Spinal cord (tissue), 10 donors: Measurements from ENCODE around the gene ST3GAL3. TPM values are rescaled to one million over a fixed set of nuclear protein-coding genes. Genes with fewer than 3 reads are reported as not detected.

Source experiments
- DNase-seq, 6 donors: peaks; one replicate each; pipeline versions ENCODE4 v3.0.0 to v3.0.0-alpha.2; 2013 to 2015; ENCODE audit warnings: low spot score in 6 of 6, low read depth in 4 of 6
- H3K27ac ChIP-seq: one replicate; pipeline ENCODE4 v1.5.1; 2013; ENCODE audit warnings: low read depth, low read length, control low read depth
- H3K27me3 ChIP-seq: one replicate; pipeline ENCODE4 v1.6.1; 2013; ENCODE audit warnings: low read length; ENCODE audit not compliant: control insufficient read depth, insufficient read depth
- H3K36me3 ChIP-seq: one replicate; pipeline ENCODE4 v1.6.1; 2013; ENCODE audit warnings: low read length; ENCODE audit not compliant: control insufficient read depth, insufficient read depth
- H3K4me1 ChIP-seq: one replicate; pipeline ENCODE4 v1.6.1; 2013; ENCODE audit warnings: low read length; ENCODE audit not compliant: control insufficient read depth, insufficient read depth
- H3K4me3 ChIP-seq: one replicate; pipeline ENCODE4 v1.5.1; 2013; ENCODE audit warnings: low read depth, low read length, control low read depth
- H3K9me3 ChIP-seq: one replicate; pipeline ENCODE4 v1.6.1; 2013; ENCODE audit warnings: low read length; ENCODE audit not compliant: control insufficient read depth, insufficient read depth
- WGBS: methylation state at CpG from one replicate; pipeline ENCODE4 v1.1.5; 2013; ENCODE audit warnings: missing lambda C conversion rate; ENCODE audit not compliant: insufficient coverage; 5-methylcytosine and 5-hydroxymethylcytosine counted together
- polyA plus RNA-seq, 2 donors: library from polyadenylated mRNA; unstranded; fragments of 120-200 nt; gene quantifications; one replicate each; pipeline ENCODE4 v1.2.1, GENCODE V29; 2013; ENCODE audit not compliant: insufficient read length in 2 of 2
- total RNA-seq, 2 donors: library from RNA; depleted of rRNA in 1 of 2; stranded (reverse); fragments of 120-200 nt in 1 of 2; fragments of >200 nt in 1 of 2; gene quantifications; one replicate each; pipeline versions ENCODE4 v1.2.3 to v1.2.4, GENCODE V29; 2013 to 2014
- donor health status: healthy.

Gene ST3GAL3
- total and polyA plus RNA-seq, 4 donors: 29.6 to 71.0 (median 52.9) TPM

- Histone ChIP-seq H3K27me3 (no peaks in the 10 kb centered on the region), H3K36me3 (no peaks in the 10 kb centered on the region), H3K4me1 (no peaks in the 10 kb centered on the region), H3K27ac (no peak overlapping the region), H3K4me3 (no peak overlapping the region), H3K9me3 (no peaks in the 10 kb centered on the region)
- 90% methylated on average over 3 of the region's 3 CpGs for WGBS
- no peak for DNase-seq
Measured at GRCh38 chr1:43874716-43875115, 167.4 kb downstream of the ST3GAL3 start.

DNA sequence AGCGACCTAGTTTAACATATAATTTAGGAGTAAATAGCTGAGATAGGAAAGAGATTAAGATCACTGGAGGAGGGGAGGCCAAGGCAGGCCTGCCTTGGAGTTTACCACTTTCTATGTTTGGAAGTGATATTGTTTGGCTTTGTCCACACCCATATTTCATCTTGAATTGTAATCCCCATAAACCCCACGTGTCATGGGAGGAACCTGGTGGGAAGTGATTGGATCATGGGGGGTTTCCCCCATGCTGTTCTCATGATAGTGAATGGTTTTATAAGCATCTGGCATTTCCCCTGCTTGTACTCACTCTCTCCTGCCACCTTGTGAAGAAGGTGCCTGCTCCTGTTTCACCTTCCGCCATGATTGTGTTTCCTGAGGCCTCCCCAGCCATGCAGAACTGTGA is 168.0 kb downstream of the ST3GAL3 start:
- 100% methylated on average over 1 of the region's 3 CpGs for WGBS
- no peaks in the 10 kb centered on the region for H3K27me3 ChIP-seq
- H3K9me3 ChIP-seq: no peaks in the 10 kb centered on the region
- H3K36me3 ChIP-seq: no peaks in the 10 kb centered on the region
- H3K4me1 ChIP-seq: no peaks in the 10 kb centered on the region
- no peak for DNase-seq
- H3K27ac ChIP-seq: no peak overlapping the region
- no peak overlapping the region for H3K4me3 ChIP-seq

DNA sequence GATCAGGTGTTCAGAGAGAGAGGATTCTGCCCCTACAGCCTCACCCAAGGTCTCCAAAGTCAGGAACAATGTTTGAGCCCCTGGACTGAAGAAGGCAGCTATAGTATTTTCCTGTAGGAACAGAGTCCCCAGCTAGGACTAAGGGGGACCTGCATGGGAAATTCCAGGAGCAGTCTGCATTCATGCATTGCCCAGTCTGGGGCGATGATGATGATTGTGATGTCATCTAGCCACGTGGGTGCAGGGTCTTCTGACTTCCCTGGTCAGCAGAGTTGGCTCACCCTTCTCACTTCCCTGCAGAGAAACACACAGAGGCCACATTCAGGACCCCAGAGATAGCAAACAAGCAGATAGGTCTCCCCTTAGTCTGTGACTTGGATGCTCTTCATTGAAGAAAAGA is 169.8 kb downstream of the ST3GAL3 start:
- no peaks in the 10 kb centered on the region for H3K36me3 ChIP-seq
- no peak for DNase-seq
- H3K4me1 ChIP-seq: peaks cover 5% of the 10 kb centered on the region
- H3K9me3 ChIP-seq: no peaks in the 10 kb centered on the region
- H3K27me3 ChIP-seq: no peaks in the 10 kb centered on the region
- H3K27ac ChIP-seq: no peak overlapping the region
- H3K4me3 ChIP-seq: no peak overlapping the region
- WGBS: no CpG with 5 or more reads among the region's 2 CpGs

GRCh38 chr1:43878440-43878839 is 171.1 kb downstream of the ST3GAL3 start:
- no peak overlapping the region for H3K4me3 ChIP-seq
- 100% methylated on average over 1 of the region's 2 CpGs for WGBS
- H3K4me1 ChIP-seq: peaks cover 5% of the 10 kb centered on the region
- no peaks in the 10 kb centered on the region for H3K36me3 ChIP-seq
- H3K27ac ChIP-seq: no peak overlapping the region
- no peaks in the 10 kb centered on the region for H3K9me3 ChIP-seq
- no peaks in the 10 kb centered on the region for H3K27me3 ChIP-seq
- DNase-seq: no peak

- DNase-seq: no peak
Measured at GRCh38 chr1:43878854-43879253, 171.5 kb downstream of the ST3GAL3 start.

DNA sequence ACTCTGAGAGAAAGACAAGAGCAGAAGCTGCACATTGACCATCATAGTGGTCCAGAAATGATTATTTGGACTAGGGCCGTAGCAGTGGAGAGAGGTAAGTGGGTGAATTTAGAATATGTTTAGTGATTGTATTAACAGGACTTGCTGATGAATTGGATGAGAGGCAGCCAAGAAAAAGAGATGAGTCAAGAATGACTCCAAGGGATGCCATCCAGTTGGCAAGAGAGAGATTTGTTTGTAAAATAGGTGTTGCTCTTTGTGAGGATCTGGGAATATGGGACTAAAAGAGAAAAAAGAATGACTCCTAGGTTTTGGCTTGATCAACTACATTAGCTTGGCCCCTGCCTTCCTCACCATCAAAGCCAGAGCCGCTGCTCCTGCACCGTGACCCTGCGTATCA is 172.1 kb downstream of the ST3GAL3 start:
- no peaks in the 10 kb centered on the region for H3K9me3 ChIP-seq
- H3K4me1 ChIP-seq: peaks cover 5% of the 10 kb centered on the region
- no peak overlapping the region for H3K4me3 ChIP-seq
- H3K27me3 ChIP-seq: no peaks in the 10 kb centered on the region
- DNase-seq: no peak
- WGBS: 94% methylated on average over 4 of the region's 4 CpGs
- H3K27ac ChIP-seq: no peak overlapping the region
- no peaks in the 10 kb centered on the region for H3K36me3 ChIP-seq

More at GRCh38 chr1:43878854-43879253, 171.5 kb downstream of the ST3GAL3 start:
- Histone ChIP-seq H3K4me1 (peaks cover 5% of the 10 kb centered on the region), H3K27ac (no peak overlapping the region), H3K36me3 (no peaks in the 10 kb centered on the region), H3K9me3 (no peaks in the 10 kb centered on the region), H3K27me3 (no peaks in the 10 kb centered on the region), H3K4me3 (no peak overlapping the region)
- 90% methylated on average over 4 of the region's 4 CpGs for WGBS

DNA sequence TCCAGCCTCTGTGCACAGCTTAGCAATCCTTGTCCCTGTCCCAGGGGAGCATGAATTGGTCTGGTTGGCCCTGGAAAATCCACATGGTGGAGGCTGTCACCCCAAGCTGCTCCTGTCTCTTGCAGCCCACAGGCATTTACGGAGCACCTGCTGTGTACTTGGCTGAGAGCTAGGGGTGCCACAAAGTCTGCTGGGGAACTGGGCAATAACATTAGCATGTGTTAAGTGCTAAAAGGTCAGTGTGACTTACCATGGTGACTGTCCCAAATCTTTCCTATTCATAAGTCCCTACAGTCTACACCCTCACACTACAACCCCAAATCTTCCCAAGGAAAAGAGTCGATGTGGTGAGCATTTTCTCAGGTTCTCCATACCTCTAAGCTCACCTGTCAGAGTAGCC is 172.7 kb downstream of the ST3GAL3 start:
- no peaks in the 10 kb centered on the region for H3K9me3 ChIP-seq
- H3K27me3 ChIP-seq: no peaks in the 10 kb centered on the region
- peaks cover 5% of the 10 kb centered on the region for H3K4me1 ChIP-seq
- no peak overlapping the region for H3K27ac ChIP-seq
- DNase-seq: no peak
- WGBS: 100% methylated on average over 2 of the region's 2 CpGs
- H3K4me3 ChIP-seq: no peak overlapping the region
- no peaks in the 10 kb centered on the region for H3K36me3 ChIP-seq

- Histone ChIP-seq H3K4me3 (no peak overlapping the region), H3K4me1 (peaks cover 5% of the 10 kb centered on the region), H3K9me3 (no peaks in the 10 kb centered on the region), H3K36me3 (peaks cover 4% of the 10 kb centered on the region), H3K27me3 (no peaks in the 10 kb centered on the region), H3K27ac (no peak overlapping the region)
- WGBS: 84% methylated on average over 4 of the region's 5 CpGs
- no peak for DNase-seq
Measured at GRCh38 chr1:43880604-43881003, 173.3 kb downstream of the ST3GAL3 start.

- Histone ChIP-seq H3K27ac (no peak overlapping the region), H3K9me3 (no peaks in the 10 kb centered on the region), H3K4me3 (no peak overlapping the region), H3K27me3 (no peaks in the 10 kb centered on the region), H3K4me1 (peaks cover 5% of the 10 kb centered on the region), H3K36me3 (peaks cover 4% of the 10 kb centered on the region)
- DNase-seq: no peak
- 73% methylated on average over 4 of the region's 4 CpGs for WGBS
Measured at GRCh38 chr1:43881415-43881814, 174.1 kb downstream of the ST3GAL3 start.

GRCh38 chr1:43882763-43883162 is 175.4 kb downstream of the ST3GAL3 start:
- H3K36me3 ChIP-seq: peaks cover 4% of the 10 kb centered on the region
- WGBS: 90% methylated on average over 3 of the region's 4 CpGs
- no peak overlapping the region for H3K27ac ChIP-seq
- no peaks in the 10 kb centered on the region for H3K27me3 ChIP-seq
- H3K4me3 ChIP-seq: no peak overlapping the region
- H3K4me1 ChIP-seq: peaks cover 5% of the 10 kb centered on the region
- no peak for DNase-seq
- H3K9me3 ChIP-seq: no peaks in the 10 kb centered on the region
